Karpas-422 (cell line): ENCODE measurements around the gene ERVH48-1. TPM values are rescaled to one million over a fixed set of nuclear protein-coding genes. Genes with fewer than 3 reads are reported as not detected.

Source experiments
- DNase-seq: peaks from one replicate; pipeline ENCODE4 v3.0.0-alpha.2; 2015
- H2AFZ ChIP-seq: fragments of 200-600 bp; sonication (generic); 2 replicates; pipeline ENCODE4 v1.6.1; 2014; ENCODE audit warnings: antibody characterized with exemption, low read length, mixed read lengths
- H3K27ac ChIP-seq: fragments of 200-600 bp; sonication (generic); 2 replicates; pipeline ENCODE4 v1.5.1; 2014; ENCODE audit warnings: mild to moderate bottlenecking, low read length, moderate library complexity
- H3K27me3 ChIP-seq: fragments of 200-600 bp; sonication (generic); 2 replicates; pipeline ENCODE4 v1.6.1; 2014; ENCODE audit warnings: low read length, mixed read lengths
- H3K36me3 ChIP-seq: fragments of 200-600 bp; sonication (generic); 2 replicates; pipeline ENCODE4 v1.6.1; 2014; ENCODE audit warnings: low read length, mixed read lengths; ENCODE audit not compliant: insufficient read depth
- H3K4me1 ChIP-seq: fragments of 200-600 bp; sonication (generic); 2 replicates; pipeline ENCODE4 v1.6.1; 2014; ENCODE audit warnings: mild to moderate bottlenecking, low read length, mixed read lengths
- H3K4me2 ChIP-seq: fragments of 200-600 bp; sonication (generic); 2 replicates; pipeline ENCODE4 v1.6.1; 2014; ENCODE audit warnings: low read length, low read depth, mild to moderate bottlenecking; ENCODE audit not compliant: poor library complexity, severe bottlenecking
- H3K4me3 ChIP-seq: fragments of 200-600 bp; sonication (generic); 2 replicates; pipeline ENCODE4 v1.5.1; 2014; ENCODE audit warnings: mild to moderate bottlenecking, antibody characterized with exemption, low read length, mixed read lengths
- H3K79me2 ChIP-seq: fragments of 200-600 bp; sonication (generic); 2 replicates; pipeline ENCODE4 v1.6.1; 2014; ENCODE audit warnings: mild to moderate bottlenecking, low read length, mixed read lengths
- H3K9ac ChIP-seq: fragments of 200-600 bp; sonication (generic); 2 replicates; pipeline ENCODE4 v1.6.0; 2014; ENCODE audit warnings: low read length
- H3K9me2 ChIP-seq: fragments of 200-600 bp; sonication (generic), shearing (Covaris generic); replicated peaks from 2 replicates; pipeline ENCODE4 v1.6.0; 2014; ENCODE audit warnings: mild to moderate bottlenecking, low read length, moderate library complexity; ENCODE audit not compliant: insufficient read depth
- H3K9me3 ChIP-seq: fragments of 300-700, 200-600 bp; sonication (generic); 2 replicates; pipeline ENCODE4 v1.6.1; 2014; ENCODE audit warnings: low read length, mixed read lengths
- H4K20me1 ChIP-seq: fragments of 200-600 bp; sonication (generic); 2 replicates; pipeline ENCODE4 v1.6.1; 2014; ENCODE audit warnings: mild to moderate bottlenecking, antibody characterized with exemption, low read length, low read depth; ENCODE audit not compliant: insufficient read depth
- total RNA-seq: library from RNA; depleted of rRNA; stranded (reverse); fragments of >200 nt; shearing (Covaris generic); gene quantifications from 2 replicates; pipeline ENCODE4 v1.2.3, GENCODE V29; 2014; ENCODE audit warnings: low replicate concordance

Gene ERVH48-1
- total RNA-seq, 1 experiment from 2014 or later = not detected

- Histone ChIP-seq H3K4me1 (peaks cover 17% of the 10 kb centered on the region), H3K9me2 (no peaks in the 10 kb centered on the region), H3K79me2 (peaks cover 14% of the 10 kb centered on the region), H2AFZ (no peak overlapping the region), H3K27ac (no peak overlapping the region), H3K36me3 (peaks cover 17% of the 10 kb centered on the region; the same call in 1 of the 2 replicates), H3K9ac (no peak overlapping the region), H3K4me2 (no peak overlapping the region), H3K9me3 (no peaks in the 10 kb centered on the region), H4K20me1 (0 out of 2 replicates have a peak, but pooled peaks cover 3% of the 10 kb centered on the region), H3K4me3 (no peak overlapping the region), H3K27me3 (no peaks in the 10 kb centered on the region)
- no peak for DNase-seq
Measured at GRCh38 chr21:42905195-42905594, 20.2 kb downstream of the ERVH48-1 start.

- Histone ChIP-seq H3K9me2 (no peaks in the 10 kb centered on the region), H3K36me3 (peaks cover 17% of the 10 kb centered on the region; the same call in 1 of the 2 replicates), H3K9me3 (no peaks in the 10 kb centered on the region), H3K9ac (no peak overlapping the region), H2AFZ (no peak overlapping the region), H3K27me3 (no peaks in the 10 kb centered on the region), H3K27ac (no peak overlapping the region), H4K20me1 (0 out of 2 replicates have a peak, but pooled peaks cover 3% of the 10 kb centered on the region), H3K4me1 (peaks cover 17% of the 10 kb centered on the region), H3K79me2 (peaks cover 14% of the 10 kb centered on the region), H3K4me2 (no peak overlapping the region), H3K4me3 (no peak overlapping the region)
- DNase-seq = no peak
Measured at GRCh38 chr21:42903817-42904216, 21.6 kb downstream of the ERVH48-1 start.

- Histone ChIP-seq H3K4me1 (peaks cover 17% of the 10 kb centered on the region), H3K79me2 (peaks cover 23% of the 10 kb centered on the region)
Measured at GRCh38 chr21:42900446-42900845, 25.0 kb downstream of the ERVH48-1 start.

GRCh38 chr21:42892931-42893755 is 32.3 kb downstream of the ERVH48-1 start, which contains the start of gene NDUFV3:
TSS of gene NDUFV3 (plus strand) at chr21:42893309. CDS start at chr21:42893334, 25 bp downstream.
- H3K36me3 ChIP-seq = peaks cover 9% of the 10 kb centered on the region; the same call in 1 of the 2 replicates
- peak within 1 kb of the TSS; percentile 91 for H3K4me2 ChIP-seq
- H3K9me3 ChIP-seq = no peaks in the 10 kb centered on the region
- peak; percentile 100 for DNase-seq
- H3K79me2 ChIP-seq = peaks cover 24% of the 10 kb centered on the region
- peak within 1 kb of the TSS; percentile 98 for H3K9ac ChIP-seq
- H3K4me3 ChIP-seq = peak within 1 kb of the TSS; percentile 100
- no peaks in the 10 kb centered on the region for H3K9me2 ChIP-seq
- H3K27ac ChIP-seq = peak within 1 kb of the TSS; percentile 58
- peaks cover 11% of the 10 kb centered on the region for H3K4me1 ChIP-seq
- no peaks in the 10 kb centered on the region; the same call in 1 of the 2 replicates for H4K20me1 ChIP-seq
- H3K27me3 ChIP-seq = no peaks in the 10 kb centered on the region
- H2AFZ ChIP-seq = peak within 1 kb of the TSS; percentile 73; the same call in 1 of the 2 replicates

More at GRCh38 chr21:42900446-42900845, 25.0 kb downstream of the ERVH48-1 start:
- Histone ChIP-seq H3K4me3 (no peak overlapping the region), H3K27ac (no peak overlapping the region), H3K9me2 (no peaks in the 10 kb centered on the region), H3K9me3 (no peaks in the 10 kb centered on the region), H3K4me2 (no peak overlapping the region), H2AFZ (no peak overlapping the region), H4K20me1 (0 out of 2 replicates have a peak, but pooled peaks cover 3% of the 10 kb centered on the region), H3K27me3 (no peaks in the 10 kb centered on the region), H3K36me3 (peaks cover 16% of the 10 kb centered on the region; the same call in 1 of the 2 replicates), H3K9ac (no peak overlapping the region)
- no peak for DNase-seq

GRCh38 chr21:42892582-42892930 is 32.9 kb downstream of the ERVH48-1 start:
- Histone ChIP-seq H2AFZ (no peak overlapping the region), H3K27me3 (no peaks in the 10 kb centered on the region), H3K9ac (peak overlapping the region; percentile 84), H3K4me1 (peaks cover 11% of the 10 kb centered on the region), H3K36me3 (peaks cover 9% of the 10 kb centered on the region; the same call in 1 of the 2 replicates), H3K79me2 (peaks cover 21% of the 10 kb centered on the region), H3K9me2 (no peaks in the 10 kb centered on the region), H3K4me2 (peak overlapping the region; percentile 86), H4K20me1 (no peaks in the 10 kb centered on the region; the same call in 1 of the 2 replicates), H3K27ac (peak overlapping the region; percentile 40), H3K9me3 (no peaks in the 10 kb centered on the region), H3K4me3 (peak overlapping the region; percentile 72)
- DNase-seq = no peak

- no peak for DNase-seq
- Histone ChIP-seq H3K79me2 (no peaks in the 10 kb centered on the region), H3K27ac (no peak overlapping the region), H4K20me1 (no peaks in the 10 kb centered on the region), H3K4me1 (peaks cover 5% of the 10 kb centered on the region), H3K27me3 (no peaks in the 10 kb centered on the region), H3K9me2 (no peaks in the 10 kb centered on the region), H3K4me2 (no peak overlapping the region), H3K9ac (no peak overlapping the region), H3K36me3 (no peaks in the 10 kb centered on the region), H3K9me3 (no peaks in the 10 kb centered on the region), H3K4me3 (no peak overlapping the region), H2AFZ (no peak overlapping the region)
Measured at GRCh38 chr21:42887326-42887725, 38.1 kb downstream of the ERVH48-1 start.

GRCh38 chr21:42883921-42884320 is 41.5 kb downstream of the ERVH48-1 start:
- Histone ChIP-seq H4K20me1 (no peaks in the 10 kb centered on the region), H3K9ac (no peak overlapping the region), H3K36me3 (no peaks in the 10 kb centered on the region), H3K4me1 (peaks cover 7% of the 10 kb centered on the region), H3K9me3 (no peaks in the 10 kb centered on the region), H3K4me2 (no peak overlapping the region), H3K27me3 (no peaks in the 10 kb centered on the region), H3K27ac (no peak overlapping the region), H3K4me3 (no peak overlapping the region), H3K9me2 (no peaks in the 10 kb centered on the region), H2AFZ (no peak overlapping the region), H3K79me2 (peaks cover 17% of the 10 kb centered on the region)
- no peak for DNase-seq

- H3K79me2 ChIP-seq = peaks cover 52% of the 10 kb centered on the region
- peak overlapping the region; percentile 92 for H3K4me2 ChIP-seq
- peaks cover 3% of the 10 kb centered on the region; the same call in 1 of the 2 replicates for H3K36me3 ChIP-seq
- peaks cover 11% of the 10 kb centered on the region; the same call in 1 of the 2 replicates for H4K20me1 ChIP-seq
- H3K4me1 ChIP-seq = peaks cover 19% of the 10 kb centered on the region
- peak overlapping the region; percentile 7; the same call in 1 of the 2 replicates for H3K27ac ChIP-seq
- no peak for DNase-seq
- H3K4me3 ChIP-seq = peak overlapping the region; percentile 90
- H3K9me3 ChIP-seq = no peaks in the 10 kb centered on the region
- H3K27me3 ChIP-seq = no peaks in the 10 kb centered on the region
- no peak overlapping the region for H2AFZ ChIP-seq
- H3K9ac ChIP-seq = peak overlapping the region; percentile 94
- no peaks in the 10 kb centered on the region for H3K9me2 ChIP-seq
Measured at GRCh38 chr21:42880352-42880751, 45.1 kb downstream of the ERVH48-1 start.
